Heart right ventricle (tissue), 16 donors: Measurements from ENCODE around the gene ARHGEF10L. TPM values are rescaled to one million over a fixed set of nuclear protein-coding genes. Genes with fewer than 3 reads are reported as not detected.

ENCODE experiments used
- ATAC-seq, 8 donors: fragments of 200-7000 bp; cut with Tn5 transposase; one replicate each; pipeline ENCODE4 v1.9.1; 2020; ENCODE audit warnings: mild to moderate bottlenecking in 8 of 8, moderate library complexity in 8 of 8, moderate number of reproducible peaks in 1 of 8
- DNase-seq, 2 donors: peaks; one replicate each; pipeline ENCODE4 v3.0.0-alpha.2; 2020
- H3K27ac ChIP-seq, 10 donors: fragments of 200-600 bp; sonication (generic) in 2 of 10; one replicate each; pipeline versions ENCODE4 v1.5.0 to v1.8.0; 2020 to 2022; ENCODE audit warnings: mild to moderate bottlenecking in 3 of 10
- H3K27me3 ChIP-seq, 7 donors: fragments of 200-600 bp; one replicate each; pipeline ENCODE4 v1.8.0; 2021 to 2022; ENCODE audit warnings: mild to moderate bottlenecking in 2 of 7
- H3K36me3 ChIP-seq, 9 donors: fragments of 200-600 bp; sonication (generic) in 1 of 9; one replicate each; pipeline versions ENCODE4 v1.5.0 to v1.8.0; 2020 to 2022; ENCODE audit warnings: mild to moderate bottlenecking in 2 of 9
- H3K4me1 ChIP-seq, 9 donors: fragments of 200-600 bp; sonication (generic) in 1 of 9; one replicate each; pipeline versions ENCODE4 v1.5.0 to v1.8.0; 2020 to 2022; ENCODE audit warnings: mild to moderate bottlenecking in 4 of 9
- H3K4me3 ChIP-seq, 10 donors: fragments of 200-600 bp; sonication (generic) in 2 of 10; one replicate each; pipeline versions ENCODE4 v1.5.0 to v1.8.0; 2020 to 2022; ENCODE audit warnings: mild to moderate bottlenecking in 7 of 10, moderate library complexity in 2 of 10
- H3K9me3 ChIP-seq, 11 donors: fragments of 200-600 bp in 10 of 11; sonication (generic) in 2 of 11; one replicate each; pipeline versions ENCODE4 v1.5.0 to v1.8.0; 2013 to 2022; ENCODE audit warnings: mild to moderate bottlenecking in 2 of 11, control low read depth in 1 of 11, moderate library complexity in 1 of 11
- WGBS, 2 donors: extraction: QIAGEN DNeasy Blood & Tissue Kit; methylation state at CpG; one replicate each; pipeline ENCODE4 v1.1.7; 2013; ENCODE audit warnings: inconsistent platforms in 1 of 2; 5-methylcytosine and 5-hydroxymethylcytosine counted together
- intact Hi-C, 10 donors: fragments of 100-400 bp; cut with DNase I; formaldehyde crosslinking; loops; one replicate each; pipeline versions ENCODE4 v1.11.1 to v1.14.2; 2022
- polyA plus RNA-seq, 2 donors: library from polyadenylated mRNA; stranded (reverse); fragments of 200-250 nt; gene quantifications; one replicate each; pipeline ENCODE4 v1.2.3, GENCODE V29; 2013
- total RNA-seq, 10 donors: library from RNA; stranded (reverse); fragmentation: NEBNext Ultra II Directional in 3 of 10; extraction: Animal tissue kit (Norgen Biotek cat#: 25700) in 3 of 10; gene quantifications; one replicate each; pipeline versions ENCODE4 v1.2.1 to v1.2.4, GENCODE V29; 2021 to 2023
- TF ChIP-seq, protein P1 (sequence below), 9 donors: fragments of 200-600 bp; sonication (generic) in 2 of 9; IDR thresholded peaks; one replicate each; pipeline versions ENCODE4 v1.5.0 to v1.8.0; 2021 to 2022; ENCODE audit warnings: antibody characterized with exemption in 9 of 9, mild to moderate bottlenecking in 5 of 9, moderate library complexity in 1 of 9
- donor health status: Arrhythmogenic right ventricular cardiomyopathy.
- donor health status: ischemic (EF 13 %, LVEDD 7.1; RV severe dilation, severe dysfunction).
- donor health status: healthy with polysubstance abuse.
- donor health status: DM: no; HTN: yes; CAD: no.
- donor health status: DM: no; HTN: no; CAD: no.
- donor health status: ischemic (EF 25% LVEDD 6.9; RV normal size, moderate dysfunction).
- donor health status: ischemic (EF 25% LVEDD 5.7; RV mildly dilated, moderate dysfunction).
- donor health status: healthy.
- donor health status: DM: yes; HTN: yes; CAD: no.
- donor health status: Ischemic cardiomyopathy.
- donor health status: ischemic (EF 35%, LVEDD 5.7; RV mildly dilated, moderate dysfunction).
- donor health status: nonischemic (EF 11% LVEDD 7.7; RV severe dilation, severe dysfunction).
- donor health status: DM: yes; HTN: yes; CAD: no.
- donor health status: PGD.
- donor health status: ischemic (EF 29% LVEDD 5.4; RV normal size, mild dysfunction).
- donor health status: nonischemic (EF 23%, LVEDD 6.1; RV moderate dilation, normal function).

ARHGEF10L gene
- total and polyA plus RNA-seq, 12 donors = 45.4 to 68.4 (median 50.6) TPM

DNA sequence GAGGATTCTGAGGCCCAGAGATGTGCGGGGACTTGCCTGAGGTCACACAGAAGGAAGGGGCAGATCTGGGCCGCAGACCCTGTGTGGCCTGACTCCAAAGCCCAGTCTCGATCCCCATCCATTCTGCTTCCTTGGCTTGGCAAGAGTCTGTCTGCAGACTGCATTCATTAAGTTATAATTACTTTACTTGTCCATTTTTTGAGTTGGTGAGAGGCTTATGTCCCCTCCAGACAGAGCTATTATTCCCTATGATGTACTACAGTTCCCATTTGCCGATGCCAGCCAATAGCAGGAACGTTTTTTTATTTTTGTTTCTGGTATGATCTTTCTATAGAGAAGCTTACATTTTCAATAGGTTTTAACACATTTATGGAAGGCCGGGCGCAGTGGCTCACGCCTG lies 101.5 kb downstream of the ARHGEF10L start:
- whole genome bisulfite sequencing, 2 donors = 92 to 93% methylated on average over 8 of the region's 8 CpGs
- intact Hi-C loops = no loop called here
- Histone ChIP-seq H3K27ac (no peak overlapping the region), H3K4me3 (no peak overlapping the region), H3K4me1 (peaks cover 0 to 20% (median 0%) of the 10 kb centered on the region in 9 donors), H3K36me3 (peaks cover 0 to 89% (median 30%) of the 10 kb centered on the region in 9 donors), H3K27me3 (no peaks in the 10 kb centered on the region), H3K9me3 (no peaks in the 10 kb centered on the region)
- ATAC-seq (no peak), DNase-seq (no peak)
- TF ChIP-seq, protein P1, sequence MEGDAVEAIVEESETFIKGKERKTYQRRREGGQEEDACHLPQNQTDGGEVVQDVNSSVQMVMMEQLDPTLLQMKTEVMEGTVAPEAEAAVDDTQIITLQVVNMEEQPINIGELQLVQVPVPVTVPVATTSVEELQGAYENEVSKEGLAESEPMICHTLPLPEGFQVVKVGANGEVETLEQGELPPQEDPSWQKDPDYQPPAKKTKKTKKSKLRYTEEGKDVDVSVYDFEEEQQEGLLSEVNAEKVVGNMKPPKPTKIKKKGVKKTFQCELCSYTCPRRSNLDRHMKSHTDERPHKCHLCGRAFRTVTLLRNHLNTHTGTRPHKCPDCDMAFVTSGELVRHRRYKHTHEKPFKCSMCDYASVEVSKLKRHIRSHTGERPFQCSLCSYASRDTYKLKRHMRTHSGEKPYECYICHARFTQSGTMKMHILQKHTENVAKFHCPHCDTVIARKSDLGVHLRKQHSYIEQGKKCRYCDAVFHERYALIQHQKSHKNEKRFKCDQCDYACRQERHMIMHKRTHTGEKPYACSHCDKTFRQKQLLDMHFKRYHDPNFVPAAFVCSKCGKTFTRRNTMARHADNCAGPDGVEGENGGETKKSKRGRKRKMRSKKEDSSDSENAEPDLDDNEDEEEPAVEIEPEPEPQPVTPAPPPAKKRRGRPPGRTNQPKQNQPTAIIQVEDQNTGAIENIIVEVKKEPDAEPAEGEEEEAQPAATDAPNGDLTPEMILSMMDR (IDR thresholded peaks at IDR 0.05) = no peak

DNA sequence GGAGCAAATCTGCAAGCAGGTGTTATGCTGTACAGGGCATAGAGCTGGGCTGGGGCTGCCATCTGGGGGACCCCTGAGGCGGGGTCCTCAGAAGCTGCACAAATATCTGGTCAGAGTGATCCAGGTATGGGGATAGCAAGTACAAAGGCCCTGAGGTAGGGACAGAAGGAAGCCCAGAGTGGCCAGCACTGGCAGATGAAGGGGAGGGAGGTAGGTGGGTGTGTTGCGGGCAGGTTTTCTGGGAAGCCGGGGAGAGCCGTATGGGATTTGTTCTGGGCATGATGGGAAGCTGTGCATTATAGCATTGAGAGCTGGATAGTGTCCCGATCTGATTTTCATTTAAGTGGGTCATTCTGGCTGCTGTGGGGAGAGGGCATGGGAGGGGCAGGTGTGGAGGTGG lies 102.7 kb downstream of the ARHGEF10L start:
- intact Hi-C loops = no loop called here
- TF ChIP-seq, protein P1 (IDR thresholded peaks at IDR 0.05) = no peak
- WGBS, 2 donors = 80 to 90% methylated on average over 5 of the region's 5 CpGs

DNA sequence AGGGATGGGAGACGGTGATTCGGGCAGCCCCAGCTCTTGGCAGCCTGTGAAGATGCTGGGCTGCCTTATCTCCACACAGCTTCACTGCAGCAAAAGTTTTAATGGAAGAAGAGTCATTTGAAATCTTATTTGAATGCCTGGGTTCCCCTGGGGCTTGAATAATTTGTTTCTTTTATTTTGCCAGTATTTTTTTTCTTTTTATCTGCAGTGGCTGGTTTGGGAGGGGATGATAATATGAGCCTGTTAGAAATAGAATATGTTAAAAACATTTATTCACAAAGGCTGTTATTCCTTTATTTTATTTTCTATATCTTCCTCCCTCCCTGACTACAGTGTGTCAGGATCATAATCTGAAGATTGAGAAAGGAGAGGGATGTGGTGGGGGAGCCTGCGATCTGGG lies 103.4 kb downstream of the ARHGEF10L start:
- Histone ChIP-seq H3K27me3 (no peaks in the 10 kb centered on the region), H3K9me3 (no peaks in the 10 kb centered on the region), H3K4me1 (peaks cover 0 to 11% (median 0%) of the 10 kb centered on the region in 9 donors), H3K4me3 (no peak overlapping the region), H3K36me3 (peaks cover 0 to 84% (median 27%) of the 10 kb centered on the region in 9 donors), H3K27ac (no peak overlapping the region)
- DNase-seq = no peak
- TF ChIP-seq, protein P1 (IDR thresholded peaks at IDR 0.05) = no peak
- intact Hi-C loops = no loop called here
- WGBS, 2 donors = 61 to 70% methylated on average over 3 of the region's 3 CpGs
- no peak for ATAC-seq

More for the DNA sequence above, 102.7 kb downstream of the ARHGEF10L start:
- H3K4me1 ChIP-seq = peaks cover 0 to 11% (median 0%) of the 10 kb centered on the region in 9 donors
- no peaks in the 10 kb centered on the region for H3K27me3 ChIP-seq
- no peak overlapping the region for H3K4me3 ChIP-seq
- peaks cover 0 to 87% (median 30%) of the 10 kb centered on the region in 9 donors for H3K36me3 ChIP-seq
- DNase-seq = no peak
- no peaks in the 10 kb centered on the region for H3K9me3 ChIP-seq
- ATAC-seq = no peak
- no peak overlapping the region for H3K27ac ChIP-seq

DNA sequence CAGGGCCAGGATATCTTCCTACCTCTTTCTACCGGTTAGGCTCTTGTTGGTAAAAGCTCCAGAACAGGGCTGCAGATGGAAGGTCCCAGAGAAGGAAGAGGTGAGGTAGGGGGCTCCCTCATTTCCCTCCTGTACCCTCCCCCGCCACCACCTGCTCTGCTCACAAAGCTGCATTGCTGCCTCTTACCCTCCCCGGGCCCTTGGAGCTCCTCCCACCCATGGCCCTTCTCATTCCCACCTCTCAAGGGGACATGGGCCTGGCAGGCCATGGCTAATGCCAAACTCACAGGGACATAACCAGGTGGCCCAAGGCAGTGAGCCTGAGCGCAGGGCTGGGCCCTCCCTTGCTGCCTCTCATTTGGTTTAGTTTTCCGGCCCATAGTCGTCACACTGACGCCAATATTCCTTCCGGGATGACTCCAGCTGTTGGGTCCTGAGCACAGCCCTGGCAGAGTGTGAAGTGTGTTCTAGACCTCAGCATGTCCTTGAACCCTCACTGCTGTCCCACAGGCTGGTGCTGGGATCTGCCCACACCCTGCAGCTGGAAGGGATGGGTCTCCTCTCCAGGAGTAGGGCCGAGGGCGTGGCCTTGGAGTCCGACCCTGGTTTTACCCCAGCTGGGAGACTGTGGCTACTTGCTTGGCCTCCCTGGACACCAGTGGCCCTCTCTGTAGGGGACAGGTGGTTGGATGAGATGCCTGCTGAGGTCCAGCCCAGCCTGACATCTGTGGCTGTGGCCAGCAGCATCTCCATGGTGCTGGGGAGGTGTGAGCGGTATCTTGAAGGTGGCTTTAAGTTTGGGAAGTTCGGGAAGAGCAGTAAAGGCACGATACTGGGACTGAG lies 104.6 kb downstream of the ARHGEF10L start:
- Histone ChIP-seq H3K27me3 (no peaks in the 10 kb centered on the region), H3K4me1 (peaks cover 0 to 16% (median 0%) of the 10 kb centered on the region in 9 donors), H3K9me3 (no peaks in the 10 kb centered on the region), H3K4me3 (no peak overlapping the region), H3K27ac (no peak overlapping the region), H3K36me3 (peaks cover 0 to 84% (median 15%) of the 10 kb centered on the region in 9 donors)
- WGBS, 2 donors = 83 to 85% methylated on average over 14 of the region's 14 CpGs
- intact Hi-C loops = no loop called here
- ATAC-seq = peak in 1 of 8 donors; percentile 71
- TF ChIP-seq, protein P1 (IDR thresholded peaks at IDR 0.05) = no peak
- no peak for DNase-seq
